ENCODE data around the gene PUM1. TPM values are rescaled to one million over a fixed set of nuclear protein-coding genes. Genes with fewer than 3 reads are reported as not detected.

PUM1 gene
- total and polyA plus RNA-seq, 4 donors = 24.7 to 125 (median 66.9) TPM

DNA sequence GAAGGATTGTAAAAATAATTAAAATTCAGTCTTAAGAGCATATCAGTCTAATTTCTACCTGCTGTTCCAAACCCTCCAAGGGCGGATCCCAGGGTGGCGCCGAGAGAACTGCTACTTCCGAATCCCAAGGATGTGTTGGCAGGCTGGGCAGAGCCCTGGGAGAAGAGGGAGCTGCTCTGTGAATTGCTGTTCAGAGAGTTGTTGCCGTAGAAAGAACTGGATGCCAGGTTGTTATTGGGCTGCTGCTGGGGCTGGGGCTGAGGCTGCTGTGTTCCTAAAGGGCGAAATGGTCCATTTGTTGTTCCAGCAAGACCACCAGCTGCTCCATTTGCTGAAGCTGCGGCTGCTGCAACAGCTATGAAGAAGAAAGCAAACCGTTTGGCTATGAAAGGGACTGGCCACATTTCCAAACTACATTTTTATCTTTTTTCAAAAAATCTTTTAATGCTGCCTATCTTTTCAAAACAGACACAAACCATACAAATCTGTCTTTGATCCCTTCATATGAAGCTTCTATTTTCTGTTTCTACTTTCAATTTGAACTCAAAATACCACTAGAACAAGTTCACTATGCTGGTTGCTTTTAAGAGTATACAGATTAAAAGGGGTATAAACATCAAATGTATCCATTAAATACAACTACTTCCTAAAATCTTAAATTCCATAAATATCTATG, 99.5 kb downstream of the PUM1 start:
- no peak overlapping the region for H3K9ac ChIP-seq (ENCODE audit: insufficient read depth in 1 of 2, low read length in 2 of 2)
- H3K27ac ChIP-seq (ENCODE audit: low read depth in 1 of 2, low read length in 1 of 2) = peak overlapping the region in 1 of 2 donors; percentile 34
- peaks cover 17 to 52% (median 30%) of the 10 kb centered on the region in 4 donors for H3K36me3 ChIP-seq (ENCODE audit: control insufficient read depth in 4 of 4, insufficient read depth in 4 of 4, low read length in 4 of 4)
- H3K27me3 ChIP-seq (ENCODE audit: control insufficient read depth in 3 of 3, insufficient read depth in 3 of 3, low read length in 2 of 3) = no peaks in the 10 kb centered on the region
- WGBS, 2 donors = 86 to 94% methylated on average over 8 of the region's 8 CpGs
- peaks cover 4 to 24% (median 12%) of the 10 kb centered on the region in 5 donors for H3K4me1 ChIP-seq (ENCODE audit: control insufficient read depth in 5 of 5, insufficient read depth in 5 of 5, low read length in 5 of 5)
- H3K4me3 ChIP-seq = no peak overlapping the region
- H3K9me3 ChIP-seq (ENCODE audit: control insufficient read depth in 4 of 4, insufficient read depth in 3 of 4, low read length in 3 of 4) = no peaks in the 10 kb centered on the region
- TF ChIP-seq, protein P1, sequence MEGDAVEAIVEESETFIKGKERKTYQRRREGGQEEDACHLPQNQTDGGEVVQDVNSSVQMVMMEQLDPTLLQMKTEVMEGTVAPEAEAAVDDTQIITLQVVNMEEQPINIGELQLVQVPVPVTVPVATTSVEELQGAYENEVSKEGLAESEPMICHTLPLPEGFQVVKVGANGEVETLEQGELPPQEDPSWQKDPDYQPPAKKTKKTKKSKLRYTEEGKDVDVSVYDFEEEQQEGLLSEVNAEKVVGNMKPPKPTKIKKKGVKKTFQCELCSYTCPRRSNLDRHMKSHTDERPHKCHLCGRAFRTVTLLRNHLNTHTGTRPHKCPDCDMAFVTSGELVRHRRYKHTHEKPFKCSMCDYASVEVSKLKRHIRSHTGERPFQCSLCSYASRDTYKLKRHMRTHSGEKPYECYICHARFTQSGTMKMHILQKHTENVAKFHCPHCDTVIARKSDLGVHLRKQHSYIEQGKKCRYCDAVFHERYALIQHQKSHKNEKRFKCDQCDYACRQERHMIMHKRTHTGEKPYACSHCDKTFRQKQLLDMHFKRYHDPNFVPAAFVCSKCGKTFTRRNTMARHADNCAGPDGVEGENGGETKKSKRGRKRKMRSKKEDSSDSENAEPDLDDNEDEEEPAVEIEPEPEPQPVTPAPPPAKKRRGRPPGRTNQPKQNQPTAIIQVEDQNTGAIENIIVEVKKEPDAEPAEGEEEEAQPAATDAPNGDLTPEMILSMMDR (IDR thresholded peaks at IDR 0.05; ENCODE audit: control extremely low read depth, extremely low read depth) = no peak
- no peak for ATAC-seq (ENCODE audit: insufficient read depth, low FRiP score)
- no peak for DNase-seq

DNA sequence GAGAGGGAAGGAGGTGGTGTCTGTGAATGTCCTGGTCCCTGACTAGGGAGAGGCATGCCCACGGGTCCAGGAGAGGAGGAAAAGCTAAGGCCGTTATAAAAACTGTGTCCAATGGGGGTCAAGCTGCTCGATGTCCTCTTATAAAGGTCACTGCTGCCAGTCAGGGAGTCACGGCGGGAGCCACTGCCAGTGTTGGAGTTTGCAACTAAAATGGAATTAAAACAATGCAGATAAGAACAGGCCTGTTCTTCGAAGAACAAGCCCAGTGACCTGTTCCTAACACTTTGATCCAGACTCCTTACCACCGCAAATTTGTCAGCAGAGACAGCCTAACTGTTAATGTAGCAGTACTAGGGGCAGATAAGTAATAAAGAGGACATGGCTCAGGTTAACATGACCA, 100.8 kb downstream of the PUM1 start:
- H3K4me3 ChIP-seq = no peak overlapping the region
- no peak overlapping the region for H3K9ac ChIP-seq (ENCODE audit: insufficient read depth in 1 of 2, low read length in 2 of 2)
- H3K27ac ChIP-seq (ENCODE audit: low read depth in 1 of 2, low read length in 1 of 2) = peak overlapping the region in 1 of 2 donors; percentile 83
- TF ChIP-seq, protein P1 (IDR thresholded peaks at IDR 0.05; ENCODE audit: control extremely low read depth, extremely low read depth) = no peak
- 68 to 83% methylated on average over 7 of the region's 7 CpGs for WGBS, 2 donors
- no peaks in the 10 kb centered on the region for H3K27me3 ChIP-seq (ENCODE audit: control insufficient read depth in 3 of 3, insufficient read depth in 3 of 3, low read length in 2 of 3)
- no peaks in the 10 kb centered on the region for H3K9me3 ChIP-seq (ENCODE audit: control insufficient read depth in 4 of 4, insufficient read depth in 3 of 4, low read length in 3 of 4)
- DNase-seq (no peak), ATAC-seq (ENCODE audit: insufficient read depth, low FRiP score) (no peak)
- H3K36me3 ChIP-seq (ENCODE audit: control insufficient read depth in 4 of 4, insufficient read depth in 4 of 4, low read length in 4 of 4) = peaks cover 18 to 52% (median 33%) of the 10 kb centered on the region in 4 donors
- peaks cover 4 to 24% (median 12%) of the 10 kb centered on the region in 5 donors for H3K4me1 ChIP-seq (ENCODE audit: control insufficient read depth in 5 of 5, insufficient read depth in 5 of 5, low read length in 5 of 5)

DNA sequence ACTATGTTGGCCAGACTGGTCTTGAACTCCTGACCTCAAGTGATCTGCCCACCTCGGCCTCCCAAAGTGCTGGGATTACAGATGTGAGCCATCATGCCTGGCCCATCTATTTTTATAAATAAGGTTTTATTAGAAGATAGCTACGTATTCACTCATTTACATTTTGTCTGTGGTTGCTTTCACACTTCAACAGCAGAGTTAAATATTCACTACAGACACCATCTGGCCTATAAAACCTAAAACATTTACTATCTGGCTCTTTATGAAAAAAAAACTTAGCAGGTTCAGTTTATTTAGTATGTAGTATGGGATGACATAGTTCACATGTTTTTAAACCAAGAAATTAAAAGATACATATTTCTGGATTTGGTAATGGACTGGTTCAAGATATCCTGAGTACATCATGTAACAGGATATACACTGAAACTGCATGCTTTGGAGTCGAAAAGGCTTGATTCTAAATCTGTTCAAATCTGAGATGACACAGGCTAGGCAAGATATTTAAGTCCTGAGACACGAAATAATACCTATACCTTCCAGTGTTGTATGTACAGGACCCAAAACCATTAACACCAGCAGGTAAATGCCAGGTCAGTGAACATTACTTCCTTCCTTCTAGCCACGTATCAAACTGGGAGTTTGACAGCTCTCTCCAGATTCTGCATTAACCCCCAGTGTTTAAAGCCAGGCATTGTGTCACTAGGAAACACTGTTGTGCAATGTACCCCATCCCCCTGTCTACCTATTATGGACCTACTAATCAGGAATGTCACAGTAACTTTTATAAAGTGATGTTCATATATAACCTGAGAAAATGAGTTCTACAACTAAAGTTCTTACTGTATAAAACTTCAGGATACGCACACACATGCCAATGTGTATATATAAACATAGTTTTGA, 102.7 kb downstream of the PUM1 start:
- TF ChIP-seq, protein P1 (IDR thresholded peaks at IDR 0.05; ENCODE audit: control extremely low read depth, extremely low read depth) = no peak
- H3K27ac ChIP-seq (ENCODE audit: low read depth in 1 of 2, low read length in 1 of 2) = peak overlapping the region in 1 of 2 donors; percentile 33
- 74 to 76% methylated on average over 6 of the region's 6 CpGs for WGBS, 2 donors
- H3K36me3 ChIP-seq (ENCODE audit: control insufficient read depth in 4 of 4, insufficient read depth in 4 of 4, low read length in 4 of 4) = peaks cover 13 to 50% (median 30%) of the 10 kb centered on the region in 4 donors
- DNase-seq (no peak), ATAC-seq (ENCODE audit: insufficient read depth, low FRiP score) (peak; percentile 34)
- H3K9me3 ChIP-seq (ENCODE audit: control insufficient read depth in 4 of 4, insufficient read depth in 3 of 4, low read length in 3 of 4) = no peaks in the 10 kb centered on the region
- H3K4me1 ChIP-seq (ENCODE audit: control insufficient read depth in 5 of 5, insufficient read depth in 5 of 5, low read length in 5 of 5) = peaks cover 4 to 22% (median 12%) of the 10 kb centered on the region in 5 donors
- H3K27me3 ChIP-seq (ENCODE audit: control insufficient read depth in 3 of 3, insufficient read depth in 3 of 3, low read length in 2 of 3) = no peaks in the 10 kb centered on the region
- H3K9ac ChIP-seq (ENCODE audit: insufficient read depth in 1 of 2, low read length in 2 of 2) = no peak overlapping the region
- no peak overlapping the region for H3K4me3 ChIP-seq

Data from lung (tissue), 12 donors.